Glutamatergic neuron (in vitro differentiated cells): ENCODE results near the gene UGT3A2. TPM values are rescaled to one million over a fixed set of nuclear protein-coding genes. Genes with fewer than 3 reads are reported as not detected.

Source experiments
- total RNA-seq: library from RNA; stranded (reverse); fragmentation: NEBNext Ultra II Directional; extraction: Animal tissue kit (Norgen Biotek cat#: 25700); gene quantifications from one replicate; pipeline ENCODE4 v1.2.1, GENCODE V29; 2021; ENCODE audit not compliant: unreplicated experiment

Gene UGT3A2
- total RNA-seq, 1 donor from 2014 or later = 0.37 TPM

Other genes starting within 250 kb of the UGT3A2 start
- gene IL7R, start 210.0 kb downstream of the UGT3A2 start, total RNA-seq = not detected
- not detected for gene CAPSL, start 128.3 kb downstream of the UGT3A2 start, total RNA-seq
- gene UGT3A1, start 75.5 kb downstream of the UGT3A2 start, total RNA-seq = not detected
- 32.8 TPM for gene LMBRD2, start 85.0 kb upstream of the UGT3A2 start, total RNA-seq
- 47.8 TPM for gene SKP2, start 85.2 kb upstream of the UGT3A2 start, total RNA-seq
- 24.2 TPM for gene NADK2, start 175.0 kb upstream of the UGT3A2 start, total RNA-seq
- not detected for gene RANBP3L, start 235.0 kb upstream of the UGT3A2 start, total RNA-seq